Skeletal muscle tissue (tissue), 4 donors: ENCODE measurements around the gene KBTBD12. TPM values are rescaled to one million over a fixed set of nuclear protein-coding genes. Genes with fewer than 3 reads are reported as not detected.

ENCODE experiments used
- H3K27ac ChIP-seq: one replicate; pipeline ENCODE4 v1.7.0; 2013; ENCODE audit warnings: mild to moderate bottlenecking, low read depth, low read length, inconsistent platforms
- H3K27me3 ChIP-seq, 3 donors: one replicate each; pipeline ENCODE4 v1.7.0; 2013; ENCODE audit warnings: low read length in 3 of 3; ENCODE audit not compliant: control insufficient read depth in 3 of 3, insufficient read depth in 3 of 3
- H3K36me3 ChIP-seq, 3 donors: one replicate each; pipeline ENCODE4 v1.7.0; 2013; ENCODE audit warnings: low read length in 3 of 3; ENCODE audit not compliant: control insufficient read depth in 3 of 3, insufficient read depth in 3 of 3
- H3K4me1 ChIP-seq, 3 donors: one replicate each; pipeline ENCODE4 v1.7.0; 2013; ENCODE audit warnings: low read length in 3 of 3, mild to moderate bottlenecking in 3 of 3; ENCODE audit not compliant: control insufficient read depth in 3 of 3, insufficient read depth in 3 of 3
- H3K4me3 ChIP-seq, 3 donors: one replicate each; pipeline ENCODE4 v1.7.0; 2013; ENCODE audit warnings: low read length in 3 of 3
- H3K9ac ChIP-seq, 3 donors: one replicate each; pipeline ENCODE4 v1.7.0; 2013; ENCODE audit warnings: low read length in 3 of 3, mild to moderate bottlenecking in 3 of 3, moderate library complexity in 2 of 3, low read depth in 1 of 3
- H3K9me3 ChIP-seq, 3 donors: one replicate each; pipeline ENCODE4 v1.7.0; 2013; ENCODE audit warnings: low read length in 3 of 3; ENCODE audit not compliant: control insufficient read depth in 3 of 3
- total RNA-seq: library from RNA; depleted of rRNA; stranded (reverse); fragments of >200 nt; gene quantifications from one replicate; pipeline ENCODE4 v1.2.3, GENCODE V29; 2014
- donor health status: Osteomylitis.

KBTBD12 gene
- total RNA-seq, 1 donor from 2014 or later, result 13.6 TPM

DNA sequence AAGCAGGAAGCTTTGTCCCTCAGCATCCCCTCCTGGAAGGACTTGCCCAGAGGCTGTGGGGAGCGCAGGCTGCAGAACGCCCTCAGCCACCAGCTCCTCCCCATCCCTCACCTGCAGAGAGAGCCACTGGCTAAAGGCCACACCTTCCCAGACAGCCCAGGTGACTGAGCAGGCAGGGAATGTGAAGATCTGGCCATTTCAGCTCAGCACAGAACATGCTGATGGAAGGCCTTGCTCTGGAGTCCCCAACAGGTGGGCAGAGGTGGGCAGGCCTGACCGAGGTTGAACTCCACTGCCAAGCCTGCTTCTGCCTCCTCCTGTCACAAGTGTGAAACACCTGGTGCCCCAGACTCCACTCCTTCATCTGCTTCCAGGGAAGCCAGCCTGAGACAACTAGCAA is 86.5 kb downstream of the KBTBD12 start:
- Histone ChIP-seq H3K9me3 (no peaks in the 10 kb centered on the region), H3K27me3 (peaks cover 3 to 8% (median 4%) of the 10 kb centered on the region in 3 donors), H3K9ac (no peak overlapping the region), H3K36me3 (no peaks in the 10 kb centered on the region), H3K4me1 (peaks cover 3 to 10% (median 5%) of the 10 kb centered on the region in 3 donors), H3K27ac (no peak overlapping the region), H3K4me3 (no peak overlapping the region)

- Histone ChIP-seq H3K4me3 (no peak overlapping the region), H3K36me3 (no peaks in the 10 kb centered on the region), H3K27ac (no peak overlapping the region), H3K9me3 (no peaks in the 10 kb centered on the region), H3K9ac (no peak overlapping the region), H3K4me1 (peaks cover 0 to 3% (median 2%) of the 10 kb centered on the region in 3 donors), H3K27me3 (peaks cover 6 to 15% (median 10%) of the 10 kb centered on the region in 3 donors)
Measured at GRCh38 chr3:128004661-128005060, 89.6 kb downstream of the KBTBD12 start.

DNA sequence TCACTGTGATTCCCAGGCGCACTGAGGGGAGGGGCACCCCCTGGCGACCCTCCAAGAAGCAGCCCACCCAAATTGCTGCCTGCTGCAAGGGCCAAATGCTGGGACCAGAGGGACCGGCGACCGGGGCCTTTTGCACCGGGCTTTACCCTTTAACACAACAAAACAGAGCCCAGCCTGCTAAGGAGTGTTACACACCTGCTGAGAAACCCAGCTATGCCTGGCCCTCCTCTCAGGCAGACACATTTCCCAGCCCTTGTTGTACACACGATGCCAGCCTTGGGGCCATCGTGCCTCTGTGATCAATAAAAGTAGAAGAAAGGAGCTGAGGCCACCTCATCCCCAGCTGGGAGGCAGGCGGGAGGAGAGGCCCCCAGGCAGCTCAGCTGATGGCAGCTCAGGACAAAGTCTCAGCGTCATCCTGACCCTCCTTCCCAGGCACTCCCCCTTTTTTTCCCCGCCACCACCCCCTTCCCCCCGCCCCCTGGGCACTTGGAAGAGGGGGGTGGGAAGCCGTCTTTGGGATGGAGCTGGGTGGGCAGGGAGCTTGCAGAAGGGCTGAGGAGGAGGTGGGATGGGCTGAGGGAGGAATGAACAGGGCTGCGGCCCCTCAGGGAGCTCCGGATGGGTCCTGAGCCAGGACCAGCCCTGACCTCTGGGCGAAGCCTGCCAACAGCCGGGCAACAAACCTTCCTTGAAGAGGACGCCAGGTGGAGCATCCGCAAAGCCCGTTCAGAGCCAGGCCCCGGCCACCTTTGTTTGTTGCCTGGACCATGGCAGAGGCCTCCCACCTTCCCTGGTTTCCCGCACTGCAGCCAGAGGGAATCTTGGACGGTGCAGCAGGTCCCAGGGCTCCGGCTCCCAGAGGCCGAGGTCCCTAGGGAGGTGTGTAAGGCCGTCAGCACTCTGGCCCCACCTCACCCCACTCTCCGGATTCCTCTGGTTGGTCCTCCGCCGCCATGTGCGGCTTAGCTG is 91.3 kb downstream of the KBTBD12 start:
- H3K4me1 ChIP-seq, result peaks cover 0 to 3% (median 2%) of the 10 kb centered on the region in 3 donors
- no peak overlapping the region for H3K4me3 ChIP-seq
- no peaks in the 10 kb centered on the region for H3K36me3 ChIP-seq
- no peak overlapping the region for H3K27ac ChIP-seq
- no peak overlapping the region for H3K9ac ChIP-seq
- no peaks in the 10 kb centered on the region for H3K9me3 ChIP-seq
- peaks cover 6 to 15% (median 10%) of the 10 kb centered on the region in 3 donors for H3K27me3 ChIP-seq

GRCh38 chr3:128007033-128007424 is 92.0 kb downstream of the KBTBD12 start:
- Histone ChIP-seq H3K36me3 (no peaks in the 10 kb centered on the region), H3K27ac (no peak overlapping the region), H3K9ac (no peak overlapping the region), H3K4me3 (no peak overlapping the region), H3K4me1 (peaks cover 0 to 3% (median 2%) of the 10 kb centered on the region in 3 donors), H3K9me3 (no peaks in the 10 kb centered on the region), H3K27me3 (peaks cover 6 to 16% (median 12%) of the 10 kb centered on the region in 3 donors)

DNA sequence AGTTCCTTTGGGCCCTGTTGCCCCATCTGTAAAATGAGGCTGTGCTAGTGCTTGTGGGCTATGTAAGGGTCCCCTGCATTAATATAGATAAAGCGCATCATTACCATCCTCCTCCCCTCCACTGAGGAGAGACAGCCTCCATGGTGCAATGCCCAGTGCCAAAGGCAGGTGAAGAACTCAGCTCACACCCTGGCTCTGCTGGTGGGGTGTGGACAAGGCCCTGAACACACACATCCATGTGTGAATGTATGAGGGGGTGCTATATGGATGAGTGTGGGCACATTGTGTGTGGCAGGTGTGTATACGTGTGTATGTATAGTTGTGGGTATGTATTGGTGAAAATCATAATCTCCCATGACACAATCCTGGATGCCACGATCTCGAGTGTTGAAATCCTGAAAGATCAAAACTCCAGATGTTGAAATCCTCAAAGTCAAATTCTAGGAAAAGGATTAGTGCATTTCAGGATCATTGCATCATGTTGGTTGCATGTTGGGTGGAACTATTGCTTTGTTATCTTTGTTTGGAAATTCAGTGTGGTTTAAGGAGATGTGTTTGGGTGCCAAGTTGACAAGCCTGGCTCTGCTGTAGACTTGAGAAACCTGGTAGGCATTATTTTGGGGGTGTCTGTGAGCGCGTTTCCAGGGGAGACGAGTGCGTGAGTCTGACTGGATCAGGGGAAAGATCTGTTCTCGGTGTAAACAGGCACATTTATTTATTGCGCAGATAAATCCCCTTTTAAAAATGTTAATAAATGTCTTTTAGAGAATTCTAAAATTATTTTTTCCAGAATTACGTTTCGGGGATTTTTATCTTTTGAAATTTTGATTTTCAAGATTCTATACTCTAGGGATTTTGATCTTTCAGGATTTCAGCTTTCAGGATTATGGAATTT is 95.2 kb downstream of the KBTBD12 start:
- H3K9me3 ChIP-seq, result no peaks in the 10 kb centered on the region
- peaks cover 0 to 2% (median 0%) of the 10 kb centered on the region in 3 donors for H3K4me1 ChIP-seq
- no peaks in the 10 kb centered on the region for H3K36me3 ChIP-seq
- H3K9ac ChIP-seq, result no peak overlapping the region
- H3K27ac ChIP-seq, result no peak overlapping the region
- H3K27me3 ChIP-seq, result peaks cover 2 to 19% (median 15%) of the 10 kb centered on the region in 3 donors
- H3K4me3 ChIP-seq, result no peak overlapping the region

GRCh38 chr3:128011140-128011539 is 96.1 kb downstream of the KBTBD12 start:
- Histone ChIP-seq H3K9ac (no peak overlapping the region), H3K27ac (no peak overlapping the region), H3K4me3 (no peak overlapping the region), H3K9me3 (no peaks in the 10 kb centered on the region), H3K4me1 (no peaks in the 10 kb centered on the region), H3K27me3 (peaks cover 2 to 16% (median 12%) of the 10 kb centered on the region in 3 donors), H3K36me3 (no peaks in the 10 kb centered on the region)

DNA sequence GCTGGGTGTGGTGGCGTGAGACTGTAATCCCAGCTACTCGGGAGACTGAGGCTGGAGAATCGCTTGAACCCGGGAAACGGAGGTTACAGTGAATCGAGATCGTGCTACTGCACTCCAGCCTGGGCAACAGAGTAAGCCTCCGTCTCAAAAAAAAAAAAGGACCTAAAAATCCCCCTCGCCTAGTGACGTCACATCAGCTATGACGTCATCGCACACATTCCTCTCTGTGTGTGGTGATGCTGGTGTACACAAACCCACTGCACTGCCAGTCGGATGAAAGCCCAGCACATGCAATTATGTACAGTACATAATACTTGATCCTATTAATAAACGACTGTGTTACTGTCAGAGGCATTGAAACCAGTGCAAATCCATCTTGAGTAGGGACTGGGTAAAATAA is 97.0 kb downstream of the KBTBD12 start:
- no peaks in the 10 kb centered on the region for H3K9me3 ChIP-seq
- peaks cover 2 to 9% (median 8%) of the 10 kb centered on the region in 3 donors for H3K27me3 ChIP-seq
- H3K4me1 ChIP-seq, result no peaks in the 10 kb centered on the region
- H3K36me3 ChIP-seq, result no peaks in the 10 kb centered on the region
- H3K27ac ChIP-seq, result no peak overlapping the region
- H3K9ac ChIP-seq, result no peak overlapping the region
- no peak overlapping the region for H3K4me3 ChIP-seq

DNA sequence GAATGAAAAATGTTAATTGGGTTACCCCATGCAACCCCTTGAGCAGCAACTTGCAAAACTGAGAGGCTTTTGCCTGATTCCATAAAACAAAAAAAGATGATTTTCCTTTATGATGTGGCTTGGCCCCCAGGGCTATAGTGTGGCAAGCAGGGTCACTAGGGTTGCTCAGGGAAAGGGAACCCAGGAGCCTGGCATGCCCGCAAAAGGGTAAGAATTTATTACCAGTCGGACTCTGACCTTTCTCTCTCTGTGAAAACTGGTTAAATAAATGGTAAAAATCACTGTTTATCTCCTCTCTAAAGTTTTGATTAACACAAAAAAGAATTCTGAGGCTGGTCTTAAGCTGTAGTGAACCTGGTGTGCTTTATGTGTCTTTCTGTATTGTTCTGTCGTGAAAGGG is 99.5 kb downstream of the KBTBD12 start:
- no peaks in the 10 kb centered on the region for H3K9me3 ChIP-seq
- H3K4me1 ChIP-seq, result no peaks in the 10 kb centered on the region
- H3K9ac ChIP-seq, result no peak overlapping the region
- H3K36me3 ChIP-seq, result no peaks in the 10 kb centered on the region
- H3K27me3 ChIP-seq, result peaks cover 0 to 5% (median 4%) of the 10 kb centered on the region in 3 donors
- H3K27ac ChIP-seq, result no peak overlapping the region
- no peak overlapping the region for H3K4me3 ChIP-seq

DNA sequence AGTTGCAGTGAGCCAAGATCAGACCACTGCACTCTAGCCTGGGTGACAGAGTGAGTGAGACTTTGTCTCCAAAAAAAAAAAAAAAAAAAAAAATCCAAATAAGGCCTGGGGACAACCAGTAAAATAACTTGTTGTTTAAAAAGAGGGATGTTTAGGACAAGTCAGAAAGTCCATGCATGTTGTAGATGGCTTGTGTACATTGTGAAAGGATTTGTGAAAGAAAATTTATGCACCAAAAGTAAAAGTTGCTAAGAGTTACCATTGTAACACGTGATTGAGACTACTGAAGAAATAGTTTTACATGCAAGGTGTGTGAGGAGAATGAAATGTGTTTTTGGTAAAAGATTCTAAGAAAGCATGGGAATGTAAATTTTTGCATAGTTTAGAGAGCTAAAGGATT is 101.5 kb downstream of the KBTBD12 start:
- H3K9ac ChIP-seq, result no peak overlapping the region
- H3K4me3 ChIP-seq, result no peak overlapping the region
- no peaks in the 10 kb centered on the region for H3K9me3 ChIP-seq
- no peaks in the 10 kb centered on the region for H3K36me3 ChIP-seq
- peaks cover 0 to 5% (median 4%) of the 10 kb centered on the region in 3 donors for H3K27me3 ChIP-seq
- H3K27ac ChIP-seq, result no peak overlapping the region
- H3K4me1 ChIP-seq, result no peaks in the 10 kb centered on the region
